Peyer's patch (tissue), 4 donors: ENCODE results near the gene HTR1D. TPM values are rescaled to one million over a fixed set of nuclear protein-coding genes. Genes with fewer than 3 reads are reported as not detected.

Experiments
- DNase-seq, 3 donors: peaks; one replicate each; pipeline ENCODE4 v3.0.0-alpha.2; 2017 to 2019
- H3K27ac ChIP-seq, 4 donors: fragments of 200-600 bp; sonication (generic); one replicate each; pipeline ENCODE4 v1.5.1; 2016 to 2019
- H3K27me3 ChIP-seq, 2 donors: fragments of 200-600 bp; sonication (generic); one replicate each; pipeline ENCODE4 v1.5.1; 2019
- H3K36me3 ChIP-seq, 3 donors: fragments of 200-600 bp; sonication (generic); one replicate each; pipeline ENCODE4 v1.5.1; 2016 to 2019
- H3K4me1 ChIP-seq, 4 donors: fragments of 200-600 bp; sonication (generic); one replicate each; pipeline ENCODE4 v1.5.1; 2016 to 2019
- H3K4me3 ChIP-seq, 4 donors: fragments of 200-600 bp; sonication (generic); 1 replicate in 3 of 4; 2 replicates in 1 of 4; pipeline ENCODE4 v1.5.1; 2016 to 2019; ENCODE audit warnings: mild to moderate bottlenecking in 1 of 4
- H3K9me3 ChIP-seq, 4 donors: fragments of 200-600 bp; sonication (generic); one replicate each; pipeline ENCODE4 v1.5.1; 2016 to 2019; ENCODE audit warnings: mild to moderate bottlenecking in 1 of 4
- CTCF ChIP-seq, 6 experiments: fragments of 450-650 bp in 4 of 6; fragments of 200-600 bp in 2 of 6; sonication (generic) in 1 of 6; IDR thresholded peaks; one replicate each; pipeline ENCODE4 v1.5.1; 2017 to 2019; ENCODE audit warnings: antibody characterized with exemption in 6 of 6, mild to moderate bottlenecking in 3 of 6, moderate library complexity in 1 of 6
- POLR2A ChIP-seq, 2 donors: fragments of 450-650 bp; IDR thresholded peaks; one replicate each; pipeline ENCODE4 v1.5.1; 2017; ENCODE audit warnings: antibody characterized with exemption in 2 of 2, mild to moderate bottlenecking in 2 of 2, moderate library complexity in 2 of 2
- total RNA-seq, 4 donors: library from RNA; depleted of rRNA; stranded (reverse); fragments of >200 nt; gene quantifications; one replicate each; pipeline ENCODE4 v1.1.0, GENCODE V29; 2016

The HTR1D gene
- total RNA-seq, 4 donors from 2014 or later = 2.5 to 23.1 (median 11.1) TPM

- TF ChIP-seq POLR2A (IDR thresholded peaks at IDR 0.05) (no peak), CTCF (IDR thresholded peaks at IDR 0.05) (no peak)
- DNase-seq = no peak
These were observed 32.6 kb upstream of the HTR1D start for GRCh38 chr1:23249787-23250454.

GRCh38 chr1:23247276-23247675, 30.0 kb upstream of the HTR1D start:
- Histone ChIP-seq H3K4me1 (no peaks in the 10 kb centered on the region), H3K27me3 (no peaks in the 10 kb centered on the region), H3K9me3 (no peaks in the 10 kb centered on the region), H3K36me3 (no peaks in the 10 kb centered on the region), H3K27ac (no peak overlapping the region), H3K4me3 (no peak overlapping the region)
- no peak for DNase-seq
- TF ChIP-seq CTCF (IDR thresholded peaks at IDR 0.05) (no peak), POLR2A (IDR thresholded peaks at IDR 0.05) (no peak)

More at GRCh38 chr1:23249787-23250454, 32.6 kb upstream of the HTR1D start:
- Histone ChIP-seq H3K27ac (no peak overlapping the region), H3K4me3 (no peak overlapping the region), H3K4me1 (no peaks in the 10 kb centered on the region), H3K9me3 (no peaks in the 10 kb centered on the region), H3K27me3 (no peaks in the 10 kb centered on the region), H3K36me3 (no peaks in the 10 kb centered on the region)

- Histone ChIP-seq H3K36me3 (no peaks in the 10 kb centered on the region), H3K4me3 (no peak overlapping the region), H3K27me3 (no peaks in the 10 kb centered on the region), H3K4me1 (no peaks in the 10 kb centered on the region), H3K9me3 (no peaks in the 10 kb centered on the region), H3K27ac (no peak overlapping the region)
- DNase-seq = no peak
- no peak for TF ChIP-seq POLR2A (IDR thresholded peaks at IDR 0.05)
- TF ChIP-seq CTCF (IDR thresholded peaks at IDR 0.05) = no peak
These were observed 29.0 kb upstream of the HTR1D start for GRCh38 chr1:23246274-23246673.

GRCh38 chr1:23244256-23244761, 27.0 kb upstream of the HTR1D start:
- H3K4me1 ChIP-seq = no peaks in the 10 kb centered on the region
- DNase-seq = no peak
- H3K4me3 ChIP-seq = no peak overlapping the region
- no peaks in the 10 kb centered on the region for H3K36me3 ChIP-seq
- no peaks in the 10 kb centered on the region for H3K27me3 ChIP-seq
- TF ChIP-seq CTCF (IDR thresholded peaks at IDR 0.05) = no peak
- no peak for TF ChIP-seq POLR2A (IDR thresholded peaks at IDR 0.05)
- H3K27ac ChIP-seq = no peak overlapping the region
- no peaks in the 10 kb centered on the region for H3K9me3 ChIP-seq

GRCh38 chr1:23242414-23242813, 25.1 kb upstream of the HTR1D start:
- no peak for TF ChIP-seq POLR2A (IDR thresholded peaks at IDR 0.05)
- no peak for TF ChIP-seq CTCF (IDR thresholded peaks at IDR 0.05)
- H3K27ac ChIP-seq = no peak overlapping the region
- no peaks in the 10 kb centered on the region for H3K36me3 ChIP-seq
- H3K9me3 ChIP-seq = no peaks in the 10 kb centered on the region
- H3K4me1 ChIP-seq = no peaks in the 10 kb centered on the region
- DNase-seq = no peak
- no peaks in the 10 kb centered on the region for H3K27me3 ChIP-seq
- no peak overlapping the region for H3K4me3 ChIP-seq
